CD1c-positive myeloid dendritic cell (primary cell): ENCODE measurements around the gene TADA2B.

Experiments
- DNase-seq: peaks from one replicate; pipeline ENCODE4 v3.0.0-alpha.2; 2016; ENCODE audit errors: extremely low spot score

TADA2B gene

GRCh38 chr4:7043284-7044136, at the start of gene TADA2B:
TSS of gene TADA2B (plus strand) at chr4:7043372. CDS start at chr4:7043580, 208 bp downstream.
- DNase-seq: no peak

- DNase-seq: no peak
Measured at GRCh38 chr4:6996481-6996880, 46.7 kb upstream of the TADA2B start.

- DNase-seq: no peak
Measured at GRCh38 chr4:6999172-7000086, 43.7 kb upstream of the TADA2B start.

GRCh38 chr4:7000421-7001176, 42.6 kb upstream of the TADA2B start:
- no peak for DNase-seq

GRCh38 chr4:7001271-7001670, 41.9 kb upstream of the TADA2B start:
- DNase-seq: no peak

GRCh38 chr4:7002336-7002735, 40.8 kb upstream of the TADA2B start:
- no peak for DNase-seq

- DNase-seq: no peak
Measured at GRCh38 chr4:7003176-7003878, 39.8 kb upstream of the TADA2B start.

GRCh38 chr4:7003879-7004240, 39.3 kb upstream of the TADA2B start:
- DNase-seq: no peak

GRCh38 chr4:7004331-7004730, 38.8 kb upstream of the TADA2B start:
- no peak for DNase-seq

GRCh38 chr4:7005571-7005970, 37.6 kb upstream of the TADA2B start:
- no peak for DNase-seq

- DNase-seq: no peak
Measured at GRCh38 chr4:7006411-7006810, 36.8 kb upstream of the TADA2B start.

- no peak for DNase-seq
Measured at GRCh38 chr4:7007142-7007907, 35.8 kb upstream of the TADA2B start.

GRCh38 chr4:7007944-7008343, 35.2 kb upstream of the TADA2B start:
- DNase-seq: no peak

GRCh38 chr4:7009564-7009963, 33.6 kb upstream of the TADA2B start:
- no peak for DNase-seq

- no peak for DNase-seq
Measured at GRCh38 chr4:7013175-7013574, 30.0 kb upstream of the TADA2B start.

- DNase-seq: no peak
Measured at GRCh38 chr4:7014815-7015214, 28.4 kb upstream of the TADA2B start.

- DNase-seq: peak; percentile 5
Measured at GRCh38 chr4:7015383-7016035, 27.7 kb upstream of the TADA2B start.

GRCh38 chr4:7016086-7016485, 27.1 kb upstream of the TADA2B start:
- no peak for DNase-seq

GRCh38 chr4:7016512-7016911, 26.7 kb upstream of the TADA2B start:
- DNase-seq: no peak

- no peak for DNase-seq
Measured at GRCh38 chr4:7017446-7018048, 25.6 kb upstream of the TADA2B start.
